Upper lobe of right lung (tissue), 1 donor: Measurements from ENCODE around the gene SEBOX. TPM values are rescaled to one million over a fixed set of nuclear protein-coding genes. Genes with fewer than 3 reads are reported as not detected.

Experiments
- ATAC-seq: fragments of 200-7000 bp; cut with Tn5 transposase; one replicate; pipeline ENCODE4 v1.9.1; 2020; ENCODE audit warnings: mild to moderate bottlenecking, moderate library complexity
- DNase-seq: peaks from one replicate; pipeline ENCODE4 v3.0.0-alpha.2; 2020
- H3K27ac ChIP-seq: fragments of 200-600 bp; one replicate; pipeline ENCODE4 v1.8.0; 2022
- H3K27me3 ChIP-seq: fragments of 200-600 bp; one replicate; pipeline ENCODE4 v1.8.0; 2022; ENCODE audit warnings: mild to moderate bottlenecking
- H3K36me3 ChIP-seq: fragments of 200-600 bp; one replicate; pipeline ENCODE4 v1.8.0; 2022
- H3K4me1 ChIP-seq: fragments of 200-600 bp; one replicate; pipeline ENCODE4 v1.8.0; 2022
- H3K4me3 ChIP-seq: fragments of 200-600 bp; one replicate; pipeline ENCODE4 v1.8.0; 2022; ENCODE audit warnings: mild to moderate bottlenecking
- H3K9me3 ChIP-seq: fragments of 200-600 bp; one replicate; pipeline ENCODE4 v1.8.0; 2022
- CTCF ChIP-seq: fragments of 200-600 bp; IDR thresholded peaks from one replicate; pipeline ENCODE4 v1.8.0; 2022; ENCODE audit warnings: antibody characterized with exemption
- intact Hi-C: fragments of 100-400 bp; cut with DNase I; formaldehyde crosslinking; loops from one replicate; pipeline ENCODE4 v1.11.0; 2022
- microRNA-seq: library from miRNA; unstranded; fragments of <30 nt; microRNA quantifications from one replicate; pipeline ENCODE4 v1.2.0, GENCODE V29; 2020; ENCODE audit warnings: borderline microRNAs expressed
- total RNA-seq: library from RNA; stranded (reverse); fragmentation: NEBNext Ultra II Directional; extraction: Animal tissue kit (Norgen Biotek cat#: 25700); gene quantifications from one replicate; pipeline ENCODE4 v1.2.1, GENCODE V29; 2021
- donor health status: DM: no; HTN: yes; CAD: no; lungs with severe emphysema.

Gene SEBOX
- total RNA-seq, 1 donor from 2014 or later = not detected

GRCh38 chr17:28315846-28316705 lies 48.9 kb downstream of the SEBOX start:
- no peak overlapping the region for H3K4me3 ChIP-seq
- intact Hi-C loops = no loop called here
- no peaks in the 10 kb centered on the region for H3K36me3 ChIP-seq
- H3K27me3 ChIP-seq = no peaks in the 10 kb centered on the region
- H3K27ac ChIP-seq = no peak overlapping the region
- no peaks in the 10 kb centered on the region for H3K9me3 ChIP-seq
- TF ChIP-seq CTCF = no peak
- ATAC-seq = no peak
- DNase-seq = no peak
- H3K4me1 ChIP-seq = peaks cover 15% of the 10 kb centered on the region

GRCh38 chr17:28313841-28314240 lies 51.2 kb downstream of the SEBOX start:
- no peak for ATAC-seq
- Histone ChIP-seq H3K27me3 (no peaks in the 10 kb centered on the region), H3K4me3 (no peak overlapping the region), H3K27ac (no peak overlapping the region), H3K4me1 (peaks cover 6% of the 10 kb centered on the region), H3K36me3 (no peaks in the 10 kb centered on the region), H3K9me3 (no peaks in the 10 kb centered on the region)
- TF ChIP-seq CTCF = no peak
- intact Hi-C loops = no loop called here
- no peak for DNase-seq

Small RNA genes lying within 50 kb of the gene (microRNA-seq; reads per million reads assigned to microRNA genes)
- gene MIR4723 = 0.50 reads per million

Other genes starting within 250 kb of the SEBOX start
- 64.4 TPM for gene TMEM97, start 46.0 kb downstream of the SEBOX start, total RNA-seq
- 33.3 TPM for gene IFT20, start 29.7 kb downstream of the SEBOX start, total RNA-seq
- gene TNFAIP1, start 29.4 kb downstream of the SEBOX start, total RNA-seq = 82.7 TPM
- 55.3 TPM for gene POLDIP2, start 7.7 kb downstream of the SEBOX start, total RNA-seq
- gene VTN, start 5.1 kb upstream of the SEBOX start, total RNA-seq = 1.3 TPM
- gene SARM1, start 6.5 kb upstream of the SEBOX start, total RNA-seq = 14.4 TPM
- 17.0 TPM for gene SLC46A1, start 41.0 kb upstream of the SEBOX start, total RNA-seq
- gene SLC13A2, start 108.4 kb upstream of the SEBOX start, total RNA-seq = 0.87 TPM
- gene FOXN1, start 141.1 kb upstream of the SEBOX start, total RNA-seq = 0.35 TPM
- gene UNC119, start 187.4 kb upstream of the SEBOX start, total RNA-seq = 22.7 TPM
- 43.0 TPM for gene PIGS, start 206.3 kb upstream of the SEBOX start, total RNA-seq
- 10.5 TPM for gene ALDOC, start 211.7 kb upstream of the SEBOX start, total RNA-seq
- gene SPAG5, start 233.8 kb upstream of the SEBOX start, total RNA-seq = 3.2 TPM
- gene RSKR, start 249.0 kb upstream of the SEBOX start, total RNA-seq = 12.3 TPM